Activated CD4-positive, alpha-beta T cell treated with anti-CD3 and anti-CD28 coated beads, Interleukin-2, Interleukin-6, amounts not matched to agents 100 ng/mL and 50 ng/mL, durations not matched to agents 16 hours and 8 hours (primary cell): ENCODE measurements around the gene EEF1G.
"Not testable (repeated sequence)": the region's sequence is repeated elsewhere in the genome, so short reads cannot be mapped to it uniquely, and the experiment has no call there.

Source experiments
- DNase-seq: peaks from one replicate; pipeline ENCODE4 v3.0.0-alpha.2; 2020

The EEF1G gene

GRCh38 chr11:62575156-62575555 lies 1.5 kb upstream of the EEF1G start:
- DNase-seq: no peak

DNA sequence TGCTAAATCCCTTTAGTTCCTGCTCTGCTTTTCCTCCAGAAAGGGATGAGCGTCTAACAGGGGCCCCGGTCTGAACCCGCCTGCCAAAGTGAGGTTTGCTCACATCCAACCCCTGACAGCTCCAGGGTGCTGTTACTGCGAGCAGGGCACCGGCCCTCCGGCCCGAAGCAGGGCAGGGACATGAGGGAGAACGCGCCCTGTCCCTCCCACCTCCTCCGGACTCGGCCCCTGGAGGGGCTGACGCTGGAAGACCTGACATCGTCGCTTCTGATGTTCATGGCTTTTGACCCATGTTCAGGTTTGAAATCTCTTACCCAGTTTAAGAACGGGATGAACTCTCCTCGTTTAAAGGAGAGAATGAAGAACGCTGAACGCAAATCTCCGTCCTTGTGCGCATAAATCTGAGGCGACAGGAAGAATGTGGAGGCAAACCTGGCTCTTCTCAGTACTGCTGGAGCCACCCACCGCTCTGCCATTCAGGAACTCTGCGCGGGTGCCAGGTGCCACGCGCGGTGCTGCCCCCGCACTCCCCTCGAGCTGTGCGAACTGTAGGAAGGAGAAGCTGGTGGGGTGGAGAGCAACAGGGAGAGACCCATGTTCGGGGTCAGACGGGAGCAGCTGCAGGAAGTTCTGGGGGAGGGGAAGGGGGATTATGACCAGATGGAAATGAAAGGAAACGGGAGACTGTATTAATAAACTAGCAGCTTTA lies 826 bp upstream of the EEF1G start:
- DNase-seq: peak; percentile 40

DNA sequence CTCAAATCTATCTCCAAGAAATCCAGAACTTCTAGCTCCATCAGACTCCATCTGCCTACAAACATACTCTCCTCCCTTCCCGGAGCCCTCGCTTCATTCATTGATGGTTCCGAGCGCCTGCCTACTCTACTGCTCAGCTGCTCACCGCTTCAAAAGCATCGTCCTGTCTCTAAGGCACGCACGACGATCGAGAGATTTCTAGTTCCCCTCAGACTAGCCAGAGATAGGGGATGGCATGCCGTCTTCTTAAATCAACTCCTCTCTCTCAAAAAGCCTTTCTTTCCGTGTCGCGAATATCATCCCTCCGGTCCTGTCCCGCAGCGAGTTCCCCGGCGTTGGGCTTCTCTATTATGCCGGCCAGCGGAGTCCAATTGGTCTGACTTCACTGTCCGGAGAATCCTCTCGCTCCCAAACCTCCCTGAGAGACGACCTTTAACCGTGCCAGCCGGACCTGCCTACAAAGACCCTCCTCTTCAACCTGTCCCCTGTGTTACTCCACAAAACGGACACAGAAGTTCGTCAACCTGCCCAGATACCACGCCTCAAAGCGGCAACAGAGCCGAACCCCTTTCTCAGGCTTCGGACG lies 592 bp downstream of the EEF1G start:
- peak; percentile 41 for DNase-seq

- no peak for DNase-seq
These were observed 1.3 kb downstream of the EEF1G start for GRCh38 chr11:62572431-62572830.

DNA sequence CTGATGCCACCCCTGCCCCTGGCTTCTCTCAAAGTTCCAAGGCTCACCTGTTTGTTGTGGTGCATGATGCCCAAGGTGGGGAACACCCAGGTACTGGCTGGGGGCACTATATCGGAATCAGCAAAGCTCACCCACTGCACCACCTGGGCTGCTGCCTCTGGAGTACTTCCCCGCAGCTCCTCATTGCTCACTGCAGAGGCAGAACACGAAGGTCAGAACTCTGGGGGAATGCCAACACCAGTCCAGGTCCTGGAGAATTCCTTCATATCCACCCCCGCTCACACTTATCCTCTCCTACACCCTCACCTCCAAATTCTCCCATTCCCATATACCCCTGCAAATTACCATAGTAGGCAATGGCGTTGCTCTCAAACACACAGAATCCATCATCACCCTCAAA lies 2.2 kb downstream of the EEF1G start:
- not testable (repeated sequence) for DNase-seq

DNA sequence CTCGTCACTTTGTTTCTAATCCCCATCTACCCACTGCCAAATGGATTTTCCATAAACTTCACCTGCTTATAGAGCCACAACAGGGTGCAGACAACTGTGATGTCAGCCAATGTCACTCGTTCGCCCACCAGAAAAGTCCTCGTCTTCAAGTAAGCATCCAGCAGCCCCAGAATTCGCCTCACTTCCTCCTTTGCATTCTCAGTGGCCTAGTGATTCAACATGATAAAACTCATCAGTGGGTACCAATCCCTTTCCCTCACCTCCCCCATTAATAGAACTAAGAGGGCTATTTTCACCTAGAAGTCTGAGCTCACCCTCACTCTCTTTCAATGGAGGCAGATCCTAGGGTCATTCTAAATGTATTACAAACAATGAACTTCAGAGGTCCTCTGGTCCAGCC lies 2.8 kb downstream of the EEF1G start:
- not testable (repeated sequence) for DNase-seq

DNA sequence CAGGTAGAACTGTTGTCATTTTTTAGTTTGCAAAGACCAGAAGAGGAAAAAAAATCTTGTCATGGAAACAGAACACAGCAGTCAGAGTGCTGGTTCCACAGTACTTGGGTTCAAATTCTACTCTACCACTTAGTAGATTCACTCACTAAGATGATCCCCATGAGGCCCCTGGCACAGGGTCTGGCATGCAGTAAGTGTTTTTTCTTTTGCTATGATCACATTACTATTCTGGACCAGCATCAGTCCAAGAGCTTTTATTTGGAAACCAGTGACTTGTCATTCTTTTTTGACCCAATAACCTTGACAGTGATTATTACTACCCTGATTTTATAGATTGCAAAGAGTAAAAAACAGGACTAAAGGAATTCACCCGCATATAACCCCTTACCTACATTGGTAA lies 4.1 kb downstream of the EEF1G start:
- no peak for DNase-seq

GRCh38 chr11:62567018-62567633 lies 6.6 kb downstream of the EEF1G start:
- no peak for DNase-seq

DNA sequence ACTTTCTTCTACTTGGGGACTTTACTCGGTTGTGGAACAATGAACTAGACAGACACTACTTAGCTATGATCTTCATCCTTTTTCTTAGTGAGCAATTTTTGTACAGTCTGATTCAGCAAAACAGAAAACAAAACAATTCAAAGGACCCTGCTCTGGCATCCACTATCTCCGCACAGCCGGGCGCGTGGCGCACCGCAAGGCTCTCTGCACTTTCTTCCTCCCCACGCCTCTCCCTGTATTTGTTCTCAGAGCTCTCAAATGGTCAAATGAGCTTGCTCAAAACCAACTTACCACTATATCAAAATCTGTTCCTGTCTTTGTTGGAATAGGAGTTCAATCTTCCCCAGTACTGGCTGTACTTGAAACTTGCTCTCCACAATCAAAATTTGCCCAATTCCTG lies 7.4 kb downstream of the EEF1G start:
- DNase-seq: no peak

GRCh38 chr11:62565100-62565802 lies 8.4 kb downstream of the EEF1G start:
- DNase-seq: no peak

- DNase-seq: not testable (repeated sequence)
These were observed 11.9 kb downstream of the EEF1G start for GRCh38 chr11:62561677-62562230.

DNA sequence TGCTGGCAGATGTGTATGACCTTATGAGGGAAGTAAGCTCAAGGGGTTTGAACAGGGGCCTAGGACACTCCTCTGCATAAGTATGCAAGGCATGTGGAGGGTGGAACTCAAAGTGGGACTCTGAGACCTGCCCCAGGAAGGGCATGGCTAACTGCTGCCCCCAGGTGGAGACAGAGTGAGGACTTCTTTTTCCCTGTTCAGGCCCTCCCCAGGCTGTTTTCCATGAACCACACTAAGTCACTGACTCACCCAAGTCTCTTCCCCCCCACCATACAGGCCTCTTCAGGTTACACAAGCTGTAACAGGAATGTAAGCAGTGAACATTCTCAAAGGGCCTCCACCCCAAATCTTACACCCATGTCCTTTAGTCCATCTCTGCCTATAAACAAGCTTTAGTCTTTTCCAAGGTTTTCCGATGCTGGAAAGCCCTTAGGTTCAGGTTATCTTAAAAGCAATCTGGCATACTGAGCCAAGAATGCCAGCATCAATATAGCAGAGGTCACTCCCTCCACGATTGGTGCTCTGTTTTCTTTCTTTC lies 13.1 kb downstream of the EEF1G start:
- DNase-seq: peak; percentile 80

GRCh38 chr11:62559626-62560025 lies 14.1 kb downstream of the EEF1G start:
- not testable (repeated sequence) for DNase-seq

GRCh38 chr11:62559204-62559603 lies 14.5 kb downstream of the EEF1G start:
- DNase-seq: no peak

DNA sequence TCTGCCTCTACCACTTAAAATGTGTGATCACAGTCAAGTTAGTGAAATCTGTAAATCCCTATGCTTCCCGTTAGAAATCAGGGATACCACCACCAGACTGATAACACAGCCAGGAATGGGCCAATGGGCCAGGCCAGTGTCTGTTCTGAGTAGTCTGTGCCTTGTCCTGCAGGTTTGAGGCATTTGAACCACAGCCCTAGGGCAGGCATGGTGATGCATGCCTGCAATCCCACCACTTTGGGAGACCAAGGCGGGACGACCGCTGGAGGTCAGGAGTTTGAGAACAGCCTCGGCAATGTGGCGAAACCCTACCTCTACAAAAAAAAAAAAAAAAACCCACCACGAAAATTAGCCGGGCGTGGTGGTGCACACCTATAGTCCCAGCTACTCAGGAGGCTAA lies 15.0 kb downstream of the EEF1G start:
- DNase-seq: no peak

- peak; percentile 93 for DNase-seq
These were observed 16.6 kb downstream of the EEF1G start for GRCh38 chr11:62556875-62557631.

GRCh38 chr11:62556108-62556874 lies 17.4 kb downstream of the EEF1G start:
- DNase-seq: peak; percentile 97

DNA sequence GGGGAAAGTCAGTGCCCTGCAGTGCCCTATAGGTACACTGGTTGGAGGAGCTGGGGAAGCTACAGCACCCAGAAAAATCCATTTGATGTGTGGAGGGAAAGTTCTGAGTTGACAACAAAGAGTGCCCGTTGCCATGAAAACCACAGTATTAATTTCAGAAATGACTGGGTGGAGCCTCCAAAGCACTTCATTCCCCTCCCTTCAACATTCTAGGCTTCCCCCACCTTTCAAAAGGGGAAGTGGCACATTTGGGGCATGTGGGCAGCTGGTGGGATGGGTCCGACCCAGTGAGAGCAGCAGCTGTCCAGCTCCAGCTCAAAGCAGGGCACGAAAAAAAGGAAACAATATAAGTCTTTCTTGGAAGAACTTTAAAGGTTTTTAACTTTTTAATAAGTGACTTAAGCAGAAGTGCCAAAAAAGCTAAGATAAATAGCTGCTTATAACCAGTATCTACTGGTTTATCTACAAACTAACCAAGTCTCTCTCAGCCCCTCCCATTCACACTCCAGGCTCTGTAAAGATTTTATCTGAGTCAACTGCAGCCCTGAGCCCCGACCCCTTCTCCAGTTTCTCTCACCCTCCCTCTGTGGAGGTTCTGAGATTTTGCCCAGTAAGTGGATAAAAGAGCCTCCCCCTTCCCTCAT lies 18.1 kb downstream of the EEF1G start:
- DNase-seq: peak; percentile 92

- DNase-seq: no peak
These were observed 19.1 kb downstream of the EEF1G start for GRCh38 chr11:62554387-62555167.

DNA sequence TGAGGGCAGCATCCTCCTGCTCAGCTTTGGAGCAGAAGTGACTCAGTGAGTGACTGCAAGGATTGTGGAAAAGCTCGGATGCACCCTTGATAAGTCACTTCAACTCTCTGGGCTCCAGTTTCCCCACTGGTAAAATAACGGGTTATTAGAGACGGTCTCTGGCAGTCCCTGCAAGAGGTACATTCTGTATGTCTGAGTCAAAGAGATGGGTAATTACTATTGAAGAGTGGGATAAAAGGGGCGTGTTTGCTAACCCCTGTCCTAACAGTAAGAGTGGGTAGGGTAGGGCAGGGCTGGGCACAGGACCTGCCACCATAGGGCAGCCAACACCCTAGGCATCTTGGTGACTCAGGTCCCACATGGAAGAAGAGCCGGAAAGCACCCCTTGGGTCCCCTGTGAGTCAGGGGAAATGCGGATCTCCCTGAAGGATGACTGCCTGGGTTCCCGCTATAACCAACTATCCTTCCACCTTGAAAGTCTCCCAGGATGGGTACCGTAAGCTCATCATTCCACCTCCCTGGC lies 19.8 kb downstream of the EEF1G start:
- DNase-seq: no peak
